ENCODE results near the gene SLC34A3. TPM values are rescaled to one million over a fixed set of nuclear protein-coding genes. Genes with fewer than 3 reads are reported as not detected.
A peak's percentile ranks its signal among the peaks of the same experiment; 100 is the strongest.

Gene SLC34A3
- total RNA-seq, 1 donor = not detected

- H3K4me1 ChIP-seq (ENCODE audit: insufficient read depth, low read length) = peaks cover 23% of the 10 kb centered on the region
- TF ChIP-seq, protein P1, sequence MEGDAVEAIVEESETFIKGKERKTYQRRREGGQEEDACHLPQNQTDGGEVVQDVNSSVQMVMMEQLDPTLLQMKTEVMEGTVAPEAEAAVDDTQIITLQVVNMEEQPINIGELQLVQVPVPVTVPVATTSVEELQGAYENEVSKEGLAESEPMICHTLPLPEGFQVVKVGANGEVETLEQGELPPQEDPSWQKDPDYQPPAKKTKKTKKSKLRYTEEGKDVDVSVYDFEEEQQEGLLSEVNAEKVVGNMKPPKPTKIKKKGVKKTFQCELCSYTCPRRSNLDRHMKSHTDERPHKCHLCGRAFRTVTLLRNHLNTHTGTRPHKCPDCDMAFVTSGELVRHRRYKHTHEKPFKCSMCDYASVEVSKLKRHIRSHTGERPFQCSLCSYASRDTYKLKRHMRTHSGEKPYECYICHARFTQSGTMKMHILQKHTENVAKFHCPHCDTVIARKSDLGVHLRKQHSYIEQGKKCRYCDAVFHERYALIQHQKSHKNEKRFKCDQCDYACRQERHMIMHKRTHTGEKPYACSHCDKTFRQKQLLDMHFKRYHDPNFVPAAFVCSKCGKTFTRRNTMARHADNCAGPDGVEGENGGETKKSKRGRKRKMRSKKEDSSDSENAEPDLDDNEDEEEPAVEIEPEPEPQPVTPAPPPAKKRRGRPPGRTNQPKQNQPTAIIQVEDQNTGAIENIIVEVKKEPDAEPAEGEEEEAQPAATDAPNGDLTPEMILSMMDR (IDR thresholded peaks at IDR 0.05; ENCODE audit: extremely low read depth, low read depth, low read length) = no peak
- no peaks in the 10 kb centered on the region for H3K27me3 ChIP-seq (ENCODE audit: insufficient read depth, low read length)
- peak overlapping the region; percentile 97 for H3K4me3 ChIP-seq (ENCODE audit: insufficient read depth, low read length)
- H3K9me3 ChIP-seq (ENCODE audit: low read depth, low read length) = no peaks in the 10 kb centered on the region
- DNase-seq (ENCODE audit: insufficient read length, low spot score, missing footprints) = no peak
- H3K4me2 ChIP-seq (ENCODE audit: insufficient read depth, low read length) = peak overlapping the region; percentile 93
- H4K20me1 ChIP-seq (ENCODE audit: insufficient read depth, low read length) = peaks cover 26% of the 10 kb centered on the region
- H3K36me3 ChIP-seq (ENCODE audit: insufficient read depth, low read length) = peaks cover 30% of the 10 kb centered on the region
- peak overlapping the region; percentile 88 for H3K27ac ChIP-seq (ENCODE audit: low read depth, low read length)
- peak overlapping the region; percentile 94 for H2AFZ ChIP-seq (ENCODE audit: low read length)
- peaks cover 65% of the 10 kb centered on the region for H3K79me2 ChIP-seq (ENCODE audit: insufficient read depth, low read length)
Measured at GRCh38 chr9:137188086-137188489, 42.6 kb upstream of the SLC34A3 start.

DNA sequence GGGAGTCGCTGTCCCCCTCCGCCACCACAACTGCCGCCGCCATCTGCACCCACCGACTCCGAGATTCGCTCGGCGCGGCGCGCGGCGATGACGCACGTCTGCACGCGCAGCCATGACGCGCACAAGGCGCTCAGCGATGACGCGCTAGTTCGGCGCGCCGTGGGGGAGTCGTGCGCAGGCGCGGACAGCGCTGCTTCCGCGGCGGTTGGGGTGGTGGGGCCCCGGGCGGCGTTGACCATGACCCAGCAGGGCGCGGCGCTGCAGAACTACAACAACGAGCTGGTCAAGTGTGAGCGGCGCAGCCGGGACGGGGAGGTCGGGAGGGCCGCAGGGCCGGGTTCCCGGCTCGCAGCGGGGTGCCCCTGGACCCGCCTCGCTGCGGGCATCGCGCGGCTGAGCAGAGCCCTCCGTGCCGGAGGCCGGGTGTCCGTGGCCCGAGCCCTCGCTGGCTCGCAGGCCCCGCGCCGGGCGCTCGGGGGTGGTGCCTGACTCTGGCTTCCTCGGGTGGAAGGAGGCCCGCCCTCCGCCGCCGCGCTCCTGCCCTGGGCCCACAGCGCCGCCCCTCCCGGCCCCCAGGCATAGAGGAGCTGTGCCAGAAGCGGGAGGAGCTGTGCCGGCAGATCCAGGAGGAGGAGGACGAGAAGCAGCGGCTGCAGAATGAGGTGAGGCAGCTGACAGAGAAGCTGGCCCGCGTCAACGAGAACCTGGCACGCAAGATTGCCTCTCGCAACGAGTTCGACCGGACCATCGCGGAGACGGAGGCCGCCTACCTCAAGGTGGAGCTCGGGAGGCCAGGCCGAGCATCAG lies 42.0 kb upstream of the SLC34A3 start, which contains the start of the genes ANAPC2 and SSNA1:
Gene ANAPC2 (minus strand): TSS at position 71 of the 807 bp plus-strand sequence. CDS start 28 bp downstream, at position 43.
Gene SSNA1 (plus strand): TSS at position 187 of the 807 bp plus-strand sequence. CDS start 51 bp downstream, at position 238.
- no peaks in the 10 kb centered on the region for H3K9me3 ChIP-seq (ENCODE audit: low read depth, low read length)
- DNase-seq (ENCODE audit: insufficient read length, low spot score, missing footprints) = peak; percentile 100
- TF ChIP-seq, protein P1 (IDR thresholded peaks at IDR 0.05; ENCODE audit: extremely low read depth, low read depth, low read length) = peak; percentile 46
- peak within 1 kb of the TSS; percentile 93 for H3K4me2 ChIP-seq (ENCODE audit: insufficient read depth, low read length)
- peak within 1 kb of the TSS; percentile 97 for H3K4me3 ChIP-seq (ENCODE audit: insufficient read depth, low read length)
- H2AFZ ChIP-seq (ENCODE audit: low read length) = peak within 1 kb of the TSS; percentile 94
- peaks cover 23% of the 10 kb centered on the region for H3K4me1 ChIP-seq (ENCODE audit: insufficient read depth, low read length)
- H3K27me3 ChIP-seq (ENCODE audit: insufficient read depth, low read length) = no peaks in the 10 kb centered on the region
- peaks cover 71% of the 10 kb centered on the region for H3K79me2 ChIP-seq (ENCODE audit: insufficient read depth, low read length)
- peaks cover 32% of the 10 kb centered on the region for H4K20me1 ChIP-seq (ENCODE audit: insufficient read depth, low read length)
- peak within 1 kb of the TSS; percentile 88 for H3K27ac ChIP-seq (ENCODE audit: low read depth, low read length)
- peaks cover 24% of the 10 kb centered on the region for H3K36me3 ChIP-seq (ENCODE audit: insufficient read depth, low read length)

GRCh38 chr9:137189297-137190295 lies 41.1 kb upstream of the SLC34A3 start:
- peaks cover 38% of the 10 kb centered on the region for H4K20me1 ChIP-seq (ENCODE audit: insufficient read depth, low read length)
- TF ChIP-seq, protein P1 (IDR thresholded peaks at IDR 0.05; ENCODE audit: extremely low read depth, low read depth, low read length) = no peak
- peak overlapping the region; percentile 72 for H2AFZ ChIP-seq (ENCODE audit: low read length)
- H3K36me3 ChIP-seq (ENCODE audit: insufficient read depth, low read length) = peaks cover 17% of the 10 kb centered on the region
- H3K4me1 ChIP-seq (ENCODE audit: insufficient read depth, low read length) = peaks cover 23% of the 10 kb centered on the region
- H3K9me3 ChIP-seq (ENCODE audit: low read depth, low read length) = no peaks in the 10 kb centered on the region
- peak overlapping the region; percentile 97 for H3K4me3 ChIP-seq (ENCODE audit: insufficient read depth, low read length)
- no peaks in the 10 kb centered on the region for H3K27me3 ChIP-seq (ENCODE audit: insufficient read depth, low read length)
- peak overlapping the region; percentile 93 for H3K4me2 ChIP-seq (ENCODE audit: insufficient read depth, low read length)
- peak overlapping the region; percentile 88 for H3K27ac ChIP-seq (ENCODE audit: low read depth, low read length)
- H3K79me2 ChIP-seq (ENCODE audit: insufficient read depth, low read length) = peaks cover 80% of the 10 kb centered on the region
- DNase-seq (ENCODE audit: insufficient read length, low spot score, missing footprints) = peak; percentile 97
